ENCODE results near the gene KCTD20. TPM values are rescaled to one million over a fixed set of nuclear protein-coding genes. Genes with fewer than 3 reads are reported as not detected.

Gene KCTD20
- total and polyA plus RNA-seq, 4 experiments from 2014 or later: 35.2 to 38.9 (median 37.0) TPM

- Histone ChIP-seq H3K4me3 (ENCODE audit: low read length in 2 of 2) (no peak overlapping the region), H3K9me3 (ENCODE audit: control insufficient read depth in 1 of 2, low read length in 2 of 2) (no peaks in the 10 kb centered on the region), H3K36me3 (ENCODE audit: insufficient read depth, low read length) (peaks cover 24% of the 10 kb centered on the region), H3K27ac (ENCODE audit: low read depth, low read length) (no peak overlapping the region), H3K4me1 (ENCODE audit: insufficient read depth, low read length) (peaks cover 8% of the 10 kb centered on the region), H3K27me3 (ENCODE audit: insufficient read depth, low read length) (no peaks in the 10 kb centered on the region)
- ChIA-PET CTCF (ENCODE audit: partially characterized antibody) (interaction anchor here (2.7 kb wide), 1 partner anchor 61 kb away, joined by 11 read pairs; no protein-coding TSS in a partner anchor), POLR2A (ENCODE audit: partially characterized antibody) (interaction anchor here (1.0 to 1.4 kb wide), 4 partner anchors 10 to 20 kb away, joined by 3 to 4 read pairs (median 3); no protein-coding TSS in a partner anchor)
- peak overlapping the region in 3 of 7 donors; percentile 18 to 70 (median 47) for H3K27ac Mint-ChIP-seq
- intact Hi-C loops (cut with micrococcal nuclease): loop anchor here (5.0 kb wide), 1 partner anchor 67 kb away; no protein-coding TSS in a partner anchor
- no peaks in the 10 kb centered on the region for H3K9me3 Mint-ChIP-seq
- DNase-seq: no peak
- no peak overlapping the region for H3K4me3 Mint-ChIP-seq
- H3K36me3 Mint-ChIP-seq: peaks cover 64 to 73% of the 10 kb centered on the region in 2 donors
- H3K4me1 Mint-ChIP-seq: peaks cover 16 to 49% (median 20%) of the 10 kb centered on the region in 4 donors
- no peaks in the 10 kb centered on the region for H3K27me3 Mint-ChIP-seq
Measured at GRCh38 chr6:36489426-36489825, 46.6 kb downstream of the KCTD20 start.

- H3K4me1 ChIP-seq (ENCODE audit: insufficient read depth, low read length): peaks cover 16% of the 10 kb centered on the region
- Mint-ChIP-seq H3K4me1 (peaks cover 19 to 59% (median 31%) of the 10 kb centered on the region in 4 donors), H3K27ac (peak overlapping the region in 1 of 7 donors; percentile 66), H3K36me3 (peaks cover 68 to 79% of the 10 kb centered on the region in 2 donors), H3K27me3 (no peaks in the 10 kb centered on the region), H3K4me3 (no peak overlapping the region), H3K9me3 (no peaks in the 10 kb centered on the region)
- DNase-seq: no peak
- intact Hi-C loops (cut with micrococcal nuclease): no loop called here
- no peak overlapping the region for H3K27ac ChIP-seq (ENCODE audit: low read depth, low read length)
- ChIA-PET CTCF (ENCODE audit: partially characterized antibody) (no interaction called here), POLR2A (ENCODE audit: partially characterized antibody) (interaction anchor here (1.9 kb wide), 1 partner anchor 15 kb away, joined by 4 read pairs; no protein-coding TSS in a partner anchor)
- H3K27me3 ChIP-seq (ENCODE audit: insufficient read depth, low read length): no peaks in the 10 kb centered on the region
- no peaks in the 10 kb centered on the region for H3K9me3 ChIP-seq (ENCODE audit: control insufficient read depth in 1 of 2, low read length in 2 of 2)
- peaks cover 43% of the 10 kb centered on the region for H3K36me3 ChIP-seq (ENCODE audit: insufficient read depth, low read length)
- no peak overlapping the region for H3K4me3 ChIP-seq (ENCODE audit: low read length in 2 of 2)
Measured at GRCh38 chr6:36491378-36491965, 48.7 kb downstream of the KCTD20 start.

GRCh38 chr6:36492092-36492491 lies 49.3 kb downstream of the KCTD20 start:
- Mint-ChIP-seq H3K36me3 (peaks cover 69 to 79% of the 10 kb centered on the region in 2 donors), H3K4me1 (peaks cover 19 to 57% (median 32%) of the 10 kb centered on the region in 4 donors), H3K27ac (peak overlapping the region in 6 of 7 donors; percentile 24 to 66 (median 44)), H3K4me3 (no peak overlapping the region), H3K9me3 (no peaks in the 10 kb centered on the region), H3K27me3 (no peaks in the 10 kb centered on the region)
- Histone ChIP-seq H3K9me3 (ENCODE audit: control insufficient read depth in 1 of 2, low read length in 2 of 2) (no peaks in the 10 kb centered on the region), H3K27ac (ENCODE audit: low read depth, low read length) (no peak overlapping the region), H3K4me3 (ENCODE audit: low read length in 2 of 2) (no peak overlapping the region), H3K4me1 (ENCODE audit: insufficient read depth, low read length) (peaks cover 16% of the 10 kb centered on the region), H3K27me3 (ENCODE audit: insufficient read depth, low read length) (no peaks in the 10 kb centered on the region), H3K36me3 (ENCODE audit: insufficient read depth, low read length) (peaks cover 47% of the 10 kb centered on the region)
- ChIA-PET POLR2A (ENCODE audit: partially characterized antibody) (interaction anchor here (1.9 kb wide), 1 partner anchor 14 kb away, joined by 4 read pairs; no protein-coding TSS in a partner anchor), CTCF (ENCODE audit: partially characterized antibody) (interaction anchor here (0.7 kb wide), 1 partner anchor 20 kb away, joined by 4 read pairs; no protein-coding TSS in a partner anchor)
- no peak for DNase-seq
- intact Hi-C loops (cut with micrococcal nuclease): no loop called here

- ChIA-PET POLR2A (ENCODE audit: partially characterized antibody) (interaction anchor here (1.9 kb wide), 1 partner anchor 13 kb away, joined by 4 read pairs; no protein-coding TSS in a partner anchor), CTCF (ENCODE audit: partially characterized antibody) (interaction anchor here (0.5 to 0.7 kb wide), 2 partner anchors 20 to 43 kb away, joined by 4 read pairs; no protein-coding TSS in a partner anchor)
- H3K27me3 ChIP-seq (ENCODE audit: insufficient read depth, low read length): no peaks in the 10 kb centered on the region
- peak overlapping the region in 3 of 7 donors; percentile 24 to 50 (median 30) for H3K27ac Mint-ChIP-seq
- no peaks in the 10 kb centered on the region for H3K9me3 Mint-ChIP-seq
- H3K27ac ChIP-seq (ENCODE audit: low read depth, low read length): no peak overlapping the region
- peaks cover 47% of the 10 kb centered on the region for H3K36me3 ChIP-seq (ENCODE audit: insufficient read depth, low read length)
- H3K4me3 ChIP-seq (ENCODE audit: low read length in 2 of 2): no peak overlapping the region
- no peaks in the 10 kb centered on the region for H3K27me3 Mint-ChIP-seq
- peaks cover 21 to 61% (median 36%) of the 10 kb centered on the region in 4 donors for H3K4me1 Mint-ChIP-seq
- H3K4me3 Mint-ChIP-seq: no peak overlapping the region
- DNase-seq: no peak
- intact Hi-C loops (cut with micrococcal nuclease): no loop called here
- H3K9me3 ChIP-seq (ENCODE audit: control insufficient read depth in 1 of 2, low read length in 2 of 2): no peaks in the 10 kb centered on the region
- H3K4me1 ChIP-seq (ENCODE audit: insufficient read depth, low read length): peaks cover 16% of the 10 kb centered on the region
- peaks cover 69 to 80% of the 10 kb centered on the region in 2 donors for H3K36me3 Mint-ChIP-seq
Measured at GRCh38 chr6:36492621-36493020, 49.8 kb downstream of the KCTD20 start.

DNA sequence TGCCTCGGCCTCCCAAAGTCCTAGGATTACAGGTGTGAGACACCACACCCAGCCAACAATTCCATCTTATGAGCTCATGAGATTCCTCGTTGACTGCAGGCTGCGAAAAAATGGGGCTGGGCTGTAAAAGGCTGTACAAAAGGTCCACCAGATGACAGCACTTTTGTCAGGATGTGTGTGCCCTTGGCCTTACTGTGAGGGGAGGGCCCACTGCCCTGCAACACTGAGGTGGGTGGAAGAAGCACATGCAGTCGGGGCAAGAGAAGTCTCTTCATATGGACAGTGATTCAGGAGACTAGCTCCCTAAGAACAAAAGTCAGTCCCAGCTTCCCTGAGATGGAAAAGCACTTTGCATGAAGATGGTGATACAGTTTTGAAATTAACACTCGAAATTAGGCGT lies 50.5 kb downstream of the KCTD20 start:
- POLR2A ChIA-PET (ENCODE audit: partially characterized antibody): interaction anchor here (1.1 to 1.9 kb wide), 2 partner anchors 13 to 28 kb away, joined by 3 to 4 read pairs; no protein-coding TSS in a partner anchor
- Histone ChIP-seq H3K4me3 (ENCODE audit: low read length in 2 of 2) (no peak overlapping the region), H3K4me1 (ENCODE audit: insufficient read depth, low read length) (peaks cover 16% of the 10 kb centered on the region), H3K27ac (ENCODE audit: low read depth, low read length) (no peak overlapping the region), H3K9me3 (ENCODE audit: control insufficient read depth in 1 of 2, low read length in 2 of 2) (no peaks in the 10 kb centered on the region), H3K27me3 (ENCODE audit: insufficient read depth, low read length) (no peaks in the 10 kb centered on the region), H3K36me3 (ENCODE audit: insufficient read depth, low read length) (peaks cover 44% of the 10 kb centered on the region)
- H3K4me3 Mint-ChIP-seq: no peak overlapping the region
- CTCF ChIA-PET (ENCODE audit: partially characterized antibody): interaction anchor here (1.0 kb wide), 1 partner anchor 14 kb away, joined by 3 read pairs; no protein-coding TSS in a partner anchor
- intact Hi-C loops (cut with micrococcal nuclease): no loop called here
- peak overlapping the region in 5 of 7 donors; percentile 31 to 88 (median 66) for H3K27ac Mint-ChIP-seq
- no peaks in the 10 kb centered on the region for H3K27me3 Mint-ChIP-seq
- no peak for DNase-seq
- H3K36me3 Mint-ChIP-seq: peaks cover 63 to 78% of the 10 kb centered on the region in 2 donors
- H3K4me1 Mint-ChIP-seq: peaks cover 21 to 61% (median 36%) of the 10 kb centered on the region in 4 donors
- H3K9me3 Mint-ChIP-seq: no peaks in the 10 kb centered on the region

- no peaks in the 10 kb centered on the region for H3K9me3 ChIP-seq (ENCODE audit: control insufficient read depth in 1 of 2, low read length in 2 of 2)
- POLR2A ChIA-PET (ENCODE audit: partially characterized antibody): interaction anchor here (1.1 kb wide), 1 partner anchor 28 kb away, joined by 3 read pairs; no protein-coding TSS in a partner anchor
- no peak for DNase-seq
- CTCF ChIA-PET (ENCODE audit: partially characterized antibody): interaction anchor here (1.0 kb wide), 1 partner anchor 14 kb away, joined by 3 read pairs; no protein-coding TSS in a partner anchor
- Mint-ChIP-seq H3K36me3 (peaks cover 62 to 78% of the 10 kb centered on the region in 2 donors), H3K27ac (peak overlapping the region; percentile 31 to 88 (median 69)), H3K9me3 (no peaks in the 10 kb centered on the region), H3K4me1 (peaks cover 21 to 58% (median 36%) of the 10 kb centered on the region in 4 donors), H3K27me3 (no peaks in the 10 kb centered on the region), H3K4me3 (peak overlapping the region in 5 of 8 donors; percentile 1 to 58 (median 39))
- peaks cover 16% of the 10 kb centered on the region for H3K4me1 ChIP-seq (ENCODE audit: insufficient read depth, low read length)
- H3K4me3 ChIP-seq (ENCODE audit: low read length in 2 of 2): no peak overlapping the region
- intact Hi-C loops (cut with micrococcal nuclease): no loop called here
- no peaks in the 10 kb centered on the region for H3K27me3 ChIP-seq (ENCODE audit: insufficient read depth, low read length)
- H3K36me3 ChIP-seq (ENCODE audit: insufficient read depth, low read length): peaks cover 44% of the 10 kb centered on the region
- no peak overlapping the region for H3K27ac ChIP-seq (ENCODE audit: low read depth, low read length)
Measured at GRCh38 chr6:36493859-36494258, 51.1 kb downstream of the KCTD20 start.

- peaks cover 23 to 53% (median 37%) of the 10 kb centered on the region in 4 donors for H3K4me1 Mint-ChIP-seq
- H3K9me3 ChIP-seq (ENCODE audit: control insufficient read depth in 1 of 2, low read length in 2 of 2): no peaks in the 10 kb centered on the region
- intact Hi-C loops (cut with micrococcal nuclease): no loop called here
- H3K4me3 ChIP-seq (ENCODE audit: low read length in 2 of 2): no peak overlapping the region
- ChIA-PET POLR2A (ENCODE audit: partially characterized antibody) (interaction anchor here (1.0 kb wide), 1 partner anchor 49 kb away, joined by 3 read pairs; no protein-coding TSS in a partner anchor), CTCF (ENCODE audit: partially characterized antibody) (interaction anchor here (1.3 to 1.7 kb wide), 2 partner anchors 11 to 85 kb away, joined by 3 to 4 read pairs; no protein-coding TSS in a partner anchor)
- H3K27me3 Mint-ChIP-seq: no peaks in the 10 kb centered on the region
- H3K27ac ChIP-seq (ENCODE audit: low read depth, low read length): no peak overlapping the region
- H3K4me3 Mint-ChIP-seq: no peak overlapping the region
- H3K36me3 ChIP-seq (ENCODE audit: insufficient read depth, low read length): peaks cover 54% of the 10 kb centered on the region
- no peaks in the 10 kb centered on the region for H3K9me3 Mint-ChIP-seq
- H3K4me1 ChIP-seq (ENCODE audit: insufficient read depth, low read length): peaks cover 16% of the 10 kb centered on the region
- peak overlapping the region in 4 of 7 donors; percentile 18 to 73 (median 42) for H3K27ac Mint-ChIP-seq
- no peaks in the 10 kb centered on the region for H3K27me3 ChIP-seq (ENCODE audit: insufficient read depth, low read length)
- DNase-seq: no peak
- peaks cover 66 to 78% of the 10 kb centered on the region in 2 donors for H3K36me3 Mint-ChIP-seq
Measured at GRCh38 chr6:36495086-36495485, 52.3 kb downstream of the KCTD20 start.

Data from CD4-positive, alpha-beta memory T cell (primary cell).